Activated T-cell treated with anti-CD3 and anti-CD28 coated beads, Interleukin-2, amount 50 U/mL, for 48 hours (primary cell): ENCODE results near the gene MUSTN1.

ENCODE experiments used
- DNase-seq, 2 experiments: peaks; one replicate each; pipeline ENCODE4 v3.0.0-alpha.2; 2020

MUSTN1 gene

DNA sequence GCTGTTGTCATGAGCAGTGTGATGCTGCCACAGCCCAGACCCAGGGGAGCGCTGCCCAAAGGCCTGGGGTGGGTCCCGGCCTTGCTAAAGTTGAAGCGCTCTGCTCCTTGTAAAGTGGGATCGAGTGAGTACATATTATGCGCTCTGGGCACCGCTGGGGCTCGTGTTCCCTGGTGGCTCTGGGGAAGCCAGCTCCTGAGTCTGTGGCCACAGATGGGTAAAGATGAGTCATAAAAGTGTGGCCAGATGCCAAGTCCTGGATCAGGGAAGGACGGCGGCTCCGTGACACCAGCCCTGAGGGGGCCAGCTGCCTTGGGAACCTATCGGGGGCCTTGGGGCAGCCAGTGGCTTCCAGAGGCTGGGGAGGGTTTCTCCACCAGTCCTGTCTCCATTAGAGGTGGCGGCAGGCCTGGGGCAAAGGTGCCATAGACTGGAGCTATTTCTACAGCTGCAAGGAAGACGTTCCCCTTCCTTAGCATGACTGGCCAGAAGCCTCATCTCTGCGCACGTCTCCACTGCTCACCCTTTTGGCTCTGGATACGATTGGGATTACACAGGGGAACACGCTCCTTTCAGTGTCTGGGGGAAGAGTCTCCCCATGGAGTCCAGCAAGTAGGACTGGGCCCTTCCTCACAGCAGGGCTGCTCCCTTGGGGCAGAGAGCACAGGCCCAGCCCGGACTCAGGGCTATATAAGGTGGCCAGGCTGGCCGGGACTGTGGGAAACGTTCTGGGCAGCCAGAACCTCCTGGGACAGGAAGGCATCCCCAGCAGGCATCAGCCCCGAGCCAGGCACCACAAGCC lies 3.1 kb downstream of the MUSTN1 start:
- no peak for DNase-seq

DNA sequence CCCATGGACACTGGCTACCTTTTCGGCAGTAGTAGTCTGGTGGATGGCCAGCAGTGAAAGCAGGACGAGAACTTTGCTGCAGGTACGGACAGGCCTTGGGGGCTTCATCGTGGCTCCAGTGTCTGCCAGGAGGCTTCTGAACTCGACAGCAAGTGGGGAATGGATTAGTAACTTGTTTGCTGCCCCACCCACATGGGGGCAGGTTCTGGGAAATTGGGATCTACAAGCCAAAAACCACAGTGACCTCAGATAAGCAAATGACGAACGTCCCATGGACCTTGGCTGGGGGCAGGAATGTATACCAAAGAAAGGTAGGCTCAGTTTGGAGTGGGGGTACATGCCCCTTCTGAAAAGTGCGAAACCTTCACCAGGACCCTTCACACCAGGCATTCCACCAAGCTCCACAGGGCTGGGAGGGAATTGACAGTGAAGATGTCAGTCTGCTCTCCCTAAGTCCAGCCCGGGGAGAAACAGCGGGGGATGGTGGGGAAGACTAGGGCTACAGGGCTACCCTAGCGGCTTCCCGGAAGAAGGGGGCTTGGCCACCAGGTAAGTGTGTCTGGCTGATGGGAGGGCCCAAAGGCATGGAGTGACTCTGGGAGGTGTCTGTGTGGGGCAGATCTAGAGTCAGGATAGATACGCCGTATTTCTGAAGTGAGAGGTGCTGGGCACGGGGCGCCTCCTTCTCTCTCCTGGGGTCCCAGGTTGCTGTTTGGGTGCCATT lies 4.1 kb downstream of the MUSTN1 start, which contains the start of gene ITIH4:
TSS of gene ITIH4 (minus strand) at position 138 of the 724 bp plus-strand sequence. CDS start at position 108, 30 bp downstream.
- DNase-seq = no peak

DNA sequence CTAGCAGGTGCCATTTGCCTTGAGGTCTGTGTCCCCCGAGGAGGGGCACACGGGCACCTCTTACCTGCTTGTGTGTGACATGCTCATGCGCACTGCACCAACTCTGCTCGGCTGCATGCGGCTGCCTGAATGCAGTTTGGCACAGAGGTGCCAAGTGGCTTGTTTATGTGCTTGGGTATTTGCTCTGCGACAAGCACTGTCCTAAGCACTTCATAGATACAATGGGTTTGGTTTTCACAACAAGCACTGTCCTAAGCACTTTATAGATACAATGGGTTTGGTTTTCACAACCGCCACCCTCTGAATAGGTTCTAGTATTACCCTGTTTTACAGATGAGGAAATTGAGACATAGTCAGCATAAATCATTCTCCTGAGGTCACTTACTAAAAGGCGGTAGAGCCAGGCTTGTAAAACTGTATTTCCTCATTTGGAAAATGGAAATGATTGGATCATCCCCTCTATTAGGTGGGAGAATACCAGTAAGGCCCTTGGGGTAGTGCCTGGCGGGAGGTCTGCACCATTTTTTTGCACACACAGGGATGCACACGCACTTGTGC lies 4.8 kb downstream of the MUSTN1 start:
- no peak for DNase-seq

DNA sequence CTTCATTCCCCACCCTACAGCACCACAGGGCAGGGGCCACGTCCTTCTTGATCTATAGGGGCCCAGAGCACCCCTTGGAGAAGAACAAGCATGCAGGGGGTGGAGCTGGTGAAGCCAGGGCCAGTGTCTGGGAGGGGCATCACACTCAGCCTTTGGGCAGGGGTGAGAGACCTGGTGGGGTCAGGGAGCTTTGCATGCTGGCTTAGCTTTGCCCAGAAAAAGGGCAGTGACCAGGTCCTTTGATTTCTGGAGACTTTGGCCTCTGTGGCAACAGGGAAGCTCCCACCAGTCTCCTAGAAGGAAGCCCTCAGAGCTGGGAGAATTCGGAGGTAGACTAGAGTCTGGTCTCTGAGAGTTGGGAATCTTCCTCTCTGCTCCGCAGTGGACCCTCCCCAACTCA lies 5.3 kb downstream of the MUSTN1 start:
- DNase-seq = no peak

DNA sequence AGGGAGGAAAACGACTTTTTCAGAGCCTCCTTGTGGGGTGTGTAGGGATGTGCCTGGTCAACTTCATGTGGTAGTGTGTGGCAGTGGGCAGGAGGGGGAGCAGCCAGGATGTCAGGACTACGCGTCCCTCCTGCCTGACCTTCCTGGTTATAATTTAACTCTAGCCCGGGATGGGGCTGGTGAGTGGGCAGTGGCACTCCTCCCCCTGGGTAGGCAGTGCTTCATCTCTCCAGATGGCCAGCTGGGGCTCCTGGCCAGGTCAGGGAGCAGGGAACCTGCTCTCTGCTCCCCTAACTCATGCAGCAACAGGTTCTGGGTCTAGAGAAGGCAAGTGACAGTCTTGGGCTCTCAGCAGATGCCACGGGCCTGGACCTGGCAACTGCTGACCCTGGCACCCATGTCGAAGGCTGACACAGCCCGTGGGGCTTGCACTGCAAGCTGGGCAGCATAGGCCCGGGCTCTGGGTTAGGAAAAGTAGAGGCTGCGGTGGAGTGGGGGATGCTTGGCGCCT lies 6.9 kb downstream of the MUSTN1 start:
- DNase-seq = no peak

DNA sequence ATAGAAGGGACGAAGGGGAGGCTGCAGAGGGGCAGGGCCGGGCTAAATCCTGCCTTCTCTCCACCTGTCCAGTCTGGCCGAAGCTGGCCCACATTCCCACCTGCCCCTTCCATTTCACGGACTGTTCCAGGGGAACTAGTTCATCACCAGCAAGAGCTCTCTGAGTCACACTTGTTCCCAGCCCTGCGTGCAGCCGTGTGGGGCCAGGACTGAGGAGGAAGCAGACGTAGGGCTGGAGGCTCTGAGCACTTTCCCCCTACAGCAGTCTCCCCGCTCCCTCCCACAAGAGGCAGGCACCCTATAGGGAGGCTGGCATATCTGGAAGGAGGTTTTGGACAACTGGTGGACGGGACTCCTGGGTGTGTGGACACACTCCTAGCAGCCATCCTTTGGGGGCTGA lies 7.4 kb downstream of the MUSTN1 start:
- no peak for DNase-seq

DNA sequence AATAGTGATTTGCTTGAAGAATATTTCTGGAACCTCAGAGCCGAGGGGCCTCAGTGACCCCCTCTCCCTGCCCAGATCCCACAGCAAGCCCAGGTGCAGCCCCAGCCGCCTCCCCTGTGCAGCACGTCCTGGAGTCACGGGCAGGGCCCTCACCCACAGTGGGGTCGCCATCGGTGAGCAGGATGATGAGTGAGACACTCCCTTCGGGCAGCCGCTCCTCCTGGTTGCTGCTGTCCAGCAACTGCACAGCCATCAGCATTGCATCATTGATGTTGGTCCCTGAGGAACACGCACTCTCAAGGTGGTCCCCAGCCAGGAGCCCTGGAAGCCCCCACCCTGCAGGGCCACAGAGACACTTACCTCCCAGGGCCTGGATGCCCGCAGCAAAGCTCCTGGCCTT lies 10.8 kb downstream of the MUSTN1 start:
- no peak for DNase-seq

DNA sequence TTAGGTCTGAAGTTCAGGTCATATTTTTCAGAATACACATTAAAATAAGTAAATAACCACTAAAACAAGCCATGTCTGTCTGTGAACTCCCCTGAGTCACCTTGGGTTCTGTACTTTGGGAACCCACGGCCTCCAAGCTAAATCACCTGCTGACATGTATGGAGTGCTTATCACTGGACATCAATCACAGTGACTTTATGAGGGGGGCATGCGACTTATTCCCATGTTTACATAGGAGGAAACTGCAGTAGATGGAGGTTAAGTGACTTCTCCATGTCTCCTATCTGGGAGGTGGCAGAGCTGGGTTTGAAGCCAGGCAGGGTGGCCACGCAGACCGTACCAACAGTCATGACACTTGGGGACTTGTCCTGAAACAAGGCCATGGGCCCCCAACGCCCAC lies 12.5 kb downstream of the MUSTN1 start:
- DNase-seq = no peak

DNA sequence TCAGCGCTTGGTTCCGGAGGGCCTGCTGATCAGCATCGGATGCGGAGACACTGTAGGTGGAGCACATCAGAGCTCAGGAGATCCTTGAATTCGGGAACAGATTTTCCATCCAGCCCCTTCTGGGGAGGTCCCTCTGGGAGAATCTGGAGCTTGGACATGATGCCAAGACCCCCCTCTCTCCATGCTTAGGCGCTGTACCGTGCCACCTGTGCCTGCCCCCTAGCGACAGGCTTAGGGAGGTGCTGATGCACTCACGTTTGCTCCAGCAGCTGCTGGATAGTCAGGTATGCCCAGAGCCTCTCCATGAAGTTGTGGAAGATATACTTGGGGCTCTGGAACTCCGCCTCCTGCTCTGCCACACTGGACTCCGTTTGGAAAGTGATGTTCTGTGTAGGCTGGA lies 14.1 kb downstream of the MUSTN1 start:
- peak; percentile 44 to 55 for DNase-seq

DNA sequence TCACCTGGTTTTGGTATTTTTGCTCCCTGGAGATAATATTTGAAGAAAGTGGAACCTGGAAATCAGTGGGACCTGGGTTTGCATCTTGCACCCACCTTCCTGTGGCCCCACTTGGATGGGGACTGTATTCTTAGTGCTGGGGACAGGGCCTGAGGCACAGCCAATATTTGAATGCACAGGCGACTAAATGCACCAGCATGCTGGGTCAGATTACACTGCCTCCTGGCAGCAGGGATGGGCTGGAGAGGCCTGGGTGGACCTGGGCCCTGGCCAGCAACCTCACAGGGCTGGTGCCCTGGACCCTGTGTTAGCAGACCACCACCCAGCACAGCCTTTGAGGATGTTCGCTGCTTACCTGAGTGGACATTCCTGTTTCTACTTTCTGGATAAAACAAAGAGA lies 14.9 kb downstream of the MUSTN1 start:
- DNase-seq = no peak

DNA sequence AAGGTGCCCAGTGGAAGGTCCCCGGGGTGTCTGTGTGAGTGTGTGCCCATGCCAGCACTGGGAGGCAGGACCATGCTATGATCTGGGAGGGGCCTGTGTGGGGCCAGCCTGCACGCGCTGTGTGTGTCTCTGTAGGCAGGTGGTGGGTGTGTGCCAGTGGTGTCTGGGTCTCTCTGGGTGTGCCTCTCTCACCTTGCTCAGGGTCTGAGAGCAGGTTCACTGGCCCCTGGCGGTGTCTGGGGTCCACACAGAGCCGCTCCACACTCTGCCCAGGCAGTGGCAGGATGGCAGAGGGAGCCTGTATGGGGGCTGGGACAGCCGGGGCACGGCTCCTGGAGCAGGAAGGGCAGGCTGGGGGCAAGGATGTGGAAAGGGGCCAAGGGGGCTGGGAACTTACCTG lies 17.0 kb downstream of the MUSTN1 start:
- DNase-seq = no peak

DNA sequence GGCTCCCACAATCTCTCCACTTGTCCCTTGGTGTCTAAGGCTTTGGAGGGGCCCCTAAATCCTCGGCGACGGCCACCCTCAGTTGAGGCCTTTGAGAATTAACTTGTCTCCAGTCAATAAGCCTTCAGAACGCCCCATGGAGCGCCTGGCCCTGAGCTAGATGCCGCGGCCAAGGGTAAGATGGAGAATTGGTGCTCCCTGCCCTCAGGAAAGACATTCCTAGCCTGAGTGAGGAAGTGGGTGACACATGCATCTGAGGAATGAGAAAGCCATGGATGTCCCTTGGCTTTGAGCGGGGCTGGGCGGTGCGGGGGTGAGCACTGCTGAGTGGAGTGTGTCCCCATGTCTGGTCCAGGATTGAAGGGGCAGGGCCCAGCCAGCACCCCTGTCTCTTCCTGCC lies 17.6 kb downstream of the MUSTN1 start:
- no peak for DNase-seq

DNA sequence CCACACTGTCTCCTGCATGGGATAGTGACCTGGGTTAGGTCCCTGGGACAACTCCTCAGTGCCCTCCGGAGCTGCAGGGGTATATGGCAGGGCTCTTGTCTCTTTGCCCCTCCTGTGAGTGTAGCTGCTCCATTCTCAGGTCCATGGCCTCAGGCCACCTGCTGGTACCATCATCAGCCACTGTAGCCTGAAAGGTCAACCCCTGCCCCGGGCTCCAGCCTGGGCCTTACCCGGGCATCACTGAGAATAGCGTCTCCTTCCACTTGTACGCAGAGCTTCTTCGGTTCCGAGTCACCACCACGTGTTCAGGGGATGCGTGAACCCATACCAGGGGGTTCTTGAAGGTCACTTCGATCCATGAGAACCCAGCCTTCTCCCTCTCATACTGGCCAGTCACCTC lies 18.2 kb downstream of the MUSTN1 start:
- DNase-seq = no peak

DNA sequence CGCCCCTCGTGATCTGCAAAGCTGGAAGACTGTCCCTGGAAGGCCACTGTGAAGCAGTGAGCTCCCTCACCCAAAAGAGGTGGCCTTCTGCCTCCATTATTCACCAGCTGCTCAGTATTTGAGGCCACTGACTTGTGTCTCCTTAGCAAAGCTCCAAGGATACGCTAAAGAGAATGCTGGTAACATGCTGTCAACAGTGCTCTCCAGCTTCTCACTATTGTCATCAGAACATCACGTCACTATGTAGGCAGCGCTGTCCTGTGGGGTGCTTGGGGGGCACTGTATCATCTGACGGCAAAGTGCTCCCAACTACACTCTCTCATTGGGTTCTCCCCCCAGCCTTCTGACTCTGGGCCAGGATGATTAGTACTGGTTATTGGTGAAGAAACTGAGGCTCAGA lies 18.6 kb downstream of the MUSTN1 start:
- no peak for DNase-seq

DNA sequence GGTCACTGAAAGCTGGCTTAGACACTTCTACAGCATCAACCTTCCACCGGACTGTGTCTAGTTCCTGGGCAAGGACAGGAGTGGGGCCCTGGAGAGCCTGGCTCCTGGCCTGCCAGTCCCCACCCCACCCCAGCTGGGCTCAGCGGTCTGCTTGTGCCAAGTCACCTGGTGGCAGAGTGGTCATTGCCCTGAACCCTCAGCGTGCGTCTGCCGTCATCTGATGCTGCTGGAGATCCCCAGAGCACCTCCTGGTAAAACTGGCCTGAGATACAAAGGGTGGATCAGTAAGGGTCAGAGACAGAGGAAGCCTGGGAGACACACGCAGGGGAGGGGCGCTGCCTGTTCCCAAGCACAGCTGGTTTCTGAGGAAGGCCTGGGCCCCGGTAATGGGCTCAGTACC lies 21.0 kb downstream of the MUSTN1 start:
- no peak for DNase-seq

DNA sequence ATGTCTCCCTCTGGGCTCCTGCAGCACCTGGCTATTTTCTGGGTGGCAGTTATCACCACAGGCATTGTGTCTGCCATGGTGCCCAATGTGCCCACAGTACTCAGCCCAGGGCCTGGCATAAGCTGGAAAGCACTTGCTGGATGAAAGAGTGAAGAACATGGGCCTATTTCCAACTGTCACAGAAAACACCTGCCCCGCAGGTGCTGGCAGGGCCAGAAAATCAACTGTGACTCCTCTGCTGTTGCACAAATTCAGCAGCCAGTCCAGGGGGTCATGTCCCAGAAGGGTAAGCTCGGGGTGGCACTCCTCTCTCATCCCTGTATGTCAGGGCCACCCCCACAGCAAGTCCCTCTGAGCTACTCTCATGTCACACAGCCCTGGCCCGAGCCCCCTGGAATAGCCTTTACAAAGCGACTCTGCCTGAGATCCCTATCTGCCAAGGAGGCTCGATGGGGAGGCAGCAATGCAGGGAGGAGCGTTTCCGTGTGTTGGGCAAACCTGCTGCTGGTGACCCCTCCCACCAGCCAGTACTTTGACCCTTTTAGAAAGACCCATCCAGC lies 23.3 kb downstream of the MUSTN1 start:
- DNase-seq = no peak

DNA sequence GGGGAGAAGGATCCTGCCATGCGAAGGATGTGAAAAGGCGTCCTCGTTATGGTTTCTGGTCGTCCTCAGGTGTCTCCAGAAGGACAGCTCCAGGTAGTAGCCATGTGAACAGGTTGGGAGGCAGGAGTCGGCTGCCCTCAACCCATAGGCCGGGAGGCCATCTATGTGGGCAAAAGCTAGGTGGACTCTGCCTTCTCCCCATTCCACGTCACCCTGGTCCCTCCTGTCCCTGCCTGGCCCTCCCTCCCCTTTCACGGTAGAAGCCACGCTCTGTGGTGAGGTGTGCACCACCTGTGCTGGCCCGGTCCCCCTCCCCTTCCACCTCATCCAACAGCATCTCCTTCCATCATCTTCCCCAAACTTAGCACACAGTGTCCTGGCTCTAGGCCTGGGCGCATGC lies 23.9 kb downstream of the MUSTN1 start:
- DNase-seq = no peak

DNA sequence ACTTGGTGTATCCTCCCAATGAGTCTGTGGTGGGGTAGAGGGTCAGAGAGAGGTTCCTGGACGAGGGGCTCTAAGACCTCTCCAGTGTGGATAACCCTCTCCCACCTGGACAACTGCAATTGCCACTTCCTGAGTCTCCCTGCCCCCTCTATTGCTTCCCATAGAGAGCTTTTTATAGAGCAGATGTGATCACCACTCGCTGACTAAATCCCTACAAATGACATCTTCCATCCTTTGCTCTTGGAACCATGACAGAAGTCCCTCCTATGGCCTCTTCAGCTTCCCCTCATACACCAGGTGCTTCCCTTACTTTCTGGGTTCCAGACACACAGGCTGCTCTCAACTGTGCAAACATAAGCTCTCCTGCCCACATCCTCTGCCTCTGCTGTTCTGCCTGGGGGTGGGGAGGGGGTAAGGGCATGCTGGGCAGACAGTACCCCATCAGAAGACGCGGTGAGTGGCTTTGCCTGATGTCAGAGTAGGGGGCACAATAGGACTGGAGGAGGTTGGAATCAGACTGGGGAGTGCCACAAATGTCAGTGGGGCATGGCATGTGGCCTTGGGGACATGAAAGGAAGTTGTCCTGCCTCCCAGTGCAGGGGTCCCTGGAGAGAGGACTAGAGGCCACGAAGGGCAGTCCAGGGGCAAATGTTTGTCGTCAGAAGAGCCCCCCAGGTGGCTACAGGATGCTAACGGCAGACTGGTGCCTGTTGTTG lies 25.0 kb downstream of the MUSTN1 start:
- no peak for DNase-seq

DNA sequence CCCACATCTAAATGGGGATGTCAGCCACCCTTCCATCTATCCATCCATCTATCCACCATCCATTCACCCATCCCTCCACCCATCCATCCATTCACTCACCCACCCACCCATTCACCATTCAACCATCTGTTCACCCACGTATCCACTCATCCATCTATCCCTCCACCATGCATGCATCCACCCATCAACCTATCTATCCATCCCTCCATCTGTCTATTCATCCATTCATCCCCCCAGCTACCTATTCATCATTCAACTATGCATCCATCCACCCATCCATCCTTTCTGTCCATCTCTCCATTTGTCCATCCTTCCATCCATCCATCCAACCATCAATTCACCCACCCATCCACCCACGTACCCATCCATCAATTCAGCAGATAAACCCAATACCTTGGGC lies 25.7 kb downstream of the MUSTN1 start:
- no peak for DNase-seq

DNA sequence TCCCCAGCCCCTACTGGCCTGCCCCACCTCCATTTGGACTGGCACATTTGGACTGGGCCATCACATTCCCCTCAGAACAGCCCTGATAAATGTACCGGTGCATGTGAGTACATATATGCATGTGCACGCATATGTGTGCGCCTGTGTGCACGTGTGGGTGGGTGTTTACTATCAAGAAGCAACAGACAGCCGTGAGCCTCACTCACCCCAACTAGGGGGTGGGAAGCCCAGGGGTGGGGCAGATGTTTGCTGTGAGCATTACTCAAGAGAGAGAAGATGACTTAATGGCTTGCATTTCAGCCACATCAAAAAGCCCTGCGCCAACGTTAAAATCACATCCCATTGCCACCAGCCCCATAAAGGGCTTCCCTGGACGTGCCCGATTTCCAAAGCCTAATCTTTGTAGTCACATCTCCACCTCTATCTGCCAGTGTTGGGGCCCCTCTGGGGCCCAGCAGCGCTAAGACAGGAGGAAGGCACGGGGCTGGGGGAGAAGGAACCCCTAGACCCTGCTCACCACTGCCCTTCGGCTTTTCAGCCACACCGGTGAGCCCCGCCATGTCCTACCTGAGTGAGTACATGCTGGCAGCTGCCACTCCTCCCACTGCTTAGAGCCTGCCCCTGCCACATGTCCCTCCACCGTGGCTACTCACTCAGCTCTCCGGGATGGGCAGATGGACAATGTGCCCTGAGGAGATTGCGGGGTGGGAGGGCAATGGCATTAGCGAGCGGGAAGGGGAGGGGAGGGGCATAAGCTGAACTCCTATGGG lies 29.4 kb downstream of the MUSTN1 start:
- no peak for DNase-seq

DNA sequence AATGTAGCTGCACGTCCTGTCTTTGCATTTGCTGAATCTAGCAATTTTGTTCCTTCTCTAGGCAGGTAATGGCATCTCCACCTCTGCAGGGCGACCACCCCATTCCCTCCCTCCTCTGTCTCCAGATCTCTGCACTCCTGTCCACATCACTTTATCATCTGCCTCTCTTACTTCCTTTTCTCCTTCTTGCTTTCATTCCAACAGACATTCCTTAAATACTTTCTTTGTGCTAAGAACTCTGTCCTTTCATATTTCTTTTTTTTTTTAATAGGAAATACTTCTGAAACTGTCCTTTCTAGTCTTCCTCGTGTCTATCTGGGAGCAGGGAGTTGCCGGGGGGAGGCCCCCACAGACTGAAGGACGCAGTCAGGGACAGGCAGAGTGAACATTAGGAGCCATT lies 33.0 kb downstream of the MUSTN1 start:
- no peak for DNase-seq

DNA sequence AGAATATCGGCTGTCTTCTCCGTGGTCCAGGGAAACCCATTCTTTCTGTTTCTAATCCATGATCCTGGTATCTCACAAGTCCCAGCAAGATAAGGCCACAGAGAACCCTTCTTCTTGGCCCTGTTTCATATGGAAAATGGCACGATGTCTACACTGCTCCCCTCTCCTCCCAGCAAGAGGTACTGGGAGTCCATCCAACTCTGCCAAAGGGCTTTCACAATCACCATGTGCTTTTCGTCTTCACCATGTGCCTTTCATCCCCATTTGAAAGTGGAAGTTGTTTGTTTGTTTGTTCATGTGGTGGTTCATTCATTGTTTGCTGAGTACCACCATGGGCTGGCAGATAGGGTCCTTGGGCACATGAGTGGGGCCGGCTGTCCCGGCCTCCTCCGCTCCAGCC lies 34.7 kb downstream of the MUSTN1 start:
- DNase-seq = no peak
